ENCODE results near the gene JAG2.

JAG2 gene

GRCh38 chr14:105187935-105188524 is 19.5 kb upstream of the JAG2 start:
- Histone ChIP-seq H4K20me1 (ENCODE audit: insufficient read depth, low read length) (no peaks in the 10 kb centered on the region), H3K9me2 (ENCODE audit: low read depth, low read length) (no peaks in the 10 kb centered on the region), H3K27me3 (ENCODE audit: insufficient read depth, low read length) (peaks cover 15% of the 10 kb centered on the region; the same call in 1 of the 2 replicates), H3K9ac (ENCODE audit: low read length) (no peak overlapping the region), H3K4me1 (ENCODE audit: insufficient read depth, low read length, severe bottlenecking) (no peaks in the 10 kb centered on the region), H2AFZ (ENCODE audit: low read length) (no peak overlapping the region), H3K36me3 (ENCODE audit: insufficient read depth, low read length) (no peaks in the 10 kb centered on the region), H3K4me2 (ENCODE audit: low read length) (no peak overlapping the region), H3F3A (ENCODE audit: insufficient read depth, low read length) (no peaks in the 10 kb centered on the region), H3K27ac (ENCODE audit: low read depth, low read length, poor library complexity, severe bottlenecking) (no peak overlapping the region), H3K9me3 (ENCODE audit: low read length) (peaks cover 6% of the 10 kb centered on the region; the same call in 1 of the 2 replicates), H3K4me3 (ENCODE audit: low read depth, low read length, poor library complexity, severe bottlenecking) (no peak overlapping the region), H3K79me2 (ENCODE audit: insufficient read depth, low read length) (no peaks in the 10 kb centered on the region)
- TF ChIP-seq CTCF (IDR thresholded peaks at IDR 0.05; ENCODE audit: low read length) (peak; percentile 41), EZH2 (IDR thresholded peaks at IDR 0.05; ENCODE audit: borderline replicate concordance, low read length) (no peak)

- Histone ChIP-seq H3K9ac (ENCODE audit: low read length) (no peak overlapping the region), H3K9me3 (ENCODE audit: low read length) (peaks cover 6% of the 10 kb centered on the region; the same call in 1 of the 2 replicates), H3K36me3 (ENCODE audit: insufficient read depth, low read length) (no peaks in the 10 kb centered on the region), H3K79me2 (ENCODE audit: insufficient read depth, low read length) (no peaks in the 10 kb centered on the region), H3F3A (ENCODE audit: insufficient read depth, low read length) (no peaks in the 10 kb centered on the region), H4K20me1 (ENCODE audit: insufficient read depth, low read length) (no peaks in the 10 kb centered on the region), H3K9me2 (ENCODE audit: low read depth, low read length) (no peaks in the 10 kb centered on the region), H3K27me3 (ENCODE audit: insufficient read depth, low read length) (peaks cover 15% of the 10 kb centered on the region; the same call in 1 of the 2 replicates), H3K27ac (ENCODE audit: low read depth, low read length, poor library complexity, severe bottlenecking) (no peak overlapping the region), H3K4me3 (ENCODE audit: low read depth, low read length, poor library complexity, severe bottlenecking) (no peak overlapping the region), H3K4me2 (ENCODE audit: low read length) (no peak overlapping the region), H3K4me1 (ENCODE audit: insufficient read depth, low read length, severe bottlenecking) (no peaks in the 10 kb centered on the region), H2AFZ (ENCODE audit: low read length) (no peak overlapping the region)
- no peak for TF ChIP-seq CTCF (IDR thresholded peaks at IDR 0.05; ENCODE audit: low read length)
- TF ChIP-seq EZH2 (IDR thresholded peaks at IDR 0.05; ENCODE audit: borderline replicate concordance, low read length): no peak
These were observed 18.5 kb upstream of the JAG2 start for GRCh38 chr14:105187116-105187515.

- Histone ChIP-seq H2AFZ (ENCODE audit: low read length) (no peak overlapping the region), H3K4me1 (ENCODE audit: insufficient read depth, low read length, severe bottlenecking) (peaks cover 4% of the 10 kb centered on the region), H3K9me3 (ENCODE audit: low read length) (peaks cover 6% of the 10 kb centered on the region; the same call in 1 of the 2 replicates), H4K20me1 (ENCODE audit: insufficient read depth, low read length) (no peaks in the 10 kb centered on the region), H3K4me2 (ENCODE audit: low read length) (no peak overlapping the region), H3K9me2 (ENCODE audit: low read depth, low read length) (no peaks in the 10 kb centered on the region), H3F3A (ENCODE audit: insufficient read depth, low read length) (no peaks in the 10 kb centered on the region), H3K9ac (ENCODE audit: low read length) (no peak overlapping the region), H3K36me3 (ENCODE audit: insufficient read depth, low read length) (no peaks in the 10 kb centered on the region), H3K27me3 (ENCODE audit: insufficient read depth, low read length) (peaks cover 15% of the 10 kb centered on the region; the same call in 1 of the 2 replicates), H3K79me2 (ENCODE audit: insufficient read depth, low read length) (no peaks in the 10 kb centered on the region), H3K27ac (ENCODE audit: low read depth, low read length, poor library complexity, severe bottlenecking) (no peak overlapping the region), H3K4me3 (ENCODE audit: low read depth, low read length, poor library complexity, severe bottlenecking) (no peak overlapping the region)
- TF ChIP-seq CTCF (IDR thresholded peaks at IDR 0.05; ENCODE audit: low read length) (no peak), EZH2 (IDR thresholded peaks at IDR 0.05; ENCODE audit: borderline replicate concordance, low read length) (no peak)
These were observed 17.4 kb upstream of the JAG2 start for GRCh38 chr14:105185973-105186372.
